ENCODE measurements around the gene DPP6. TPM values are rescaled to one million over a fixed set of nuclear protein-coding genes. Genes with fewer than 3 reads are reported as not detected.
A peak's percentile ranks its signal among the peaks of the same experiment; 100 is the strongest.

Gene DPP6
- total and polyA plus RNA-seq, 9 of the 15 experiments (the other 6 are each of a cell fraction or from before 2014, with no cell fraction given) = not detected

DNA sequence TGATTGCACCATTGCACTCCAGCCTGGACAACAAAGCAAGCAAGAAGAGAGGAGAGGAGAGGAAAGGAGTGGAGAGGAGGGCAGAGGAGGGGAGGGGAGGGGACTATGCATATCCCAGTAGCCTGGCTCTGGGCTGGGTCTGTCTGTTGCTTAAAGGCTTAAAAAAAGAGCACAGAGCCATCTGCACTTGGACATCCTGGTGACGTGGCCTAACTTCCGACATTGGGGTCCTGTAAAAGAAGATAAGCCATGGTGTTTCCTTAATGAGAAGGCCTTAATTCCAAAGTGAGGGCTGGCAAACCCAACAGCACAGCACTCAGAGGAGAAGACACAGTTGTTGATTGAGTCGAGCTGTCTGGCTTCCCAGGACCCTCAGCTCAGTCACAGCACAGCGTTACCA, 598.1 kb downstream of the DPP6 start:
- no peak overlapping the region; the same call in 1 of the 2 replicates for H2AFZ ChIP-seq (ENCODE audit: low read depth, low read length)
- no peak overlapping the region for H3K9ac ChIP-seq (ENCODE audit: insufficient read depth in 1 of 2, low read depth in 2 of 2, low read length in 2 of 2)
- CTCF ChIA-PET (ENCODE audit: low intra/inter-chr PET ratio) = no interaction called here
- peaks cover 20 to 42% of the 10 kb centered on the region in 2 experiments for H3K27me3 ChIP-seq (ENCODE audit: control insufficient read depth in 2 of 2, insufficient read depth in 2 of 2, low read length in 2 of 2)
- no TSS peak for BruUV-seq (replicated peaks)
- H3K4me2 ChIP-seq (ENCODE audit: insufficient read depth, low read length) = no peak overlapping the region; the same call in 1 of the 2 replicates
- H3K36me3 ChIP-seq (ENCODE audit: control insufficient read depth, insufficient read depth, low read length) = no peaks in the 10 kb centered on the region
- H3K79me2 ChIP-seq (ENCODE audit: control insufficient read depth, insufficient read depth, low read length) = no peaks in the 10 kb centered on the region
- H3K27ac ChIP-seq (ENCODE audit: extremely low read depth, low read depth, low read length) = no peak overlapping the region
- in situ Hi-C loops (cut with MboI) = no loop called here
- DNase-seq (ENCODE audit: extremely low read depth in 1 of 4, low spot score in 3 of 4) (no peak), ATAC-seq (no peak), FAIRE-seq (no peak)
- 4% methylated on average over 4 of the region's 4 CpGs for WGBS (ENCODE audit: insufficient coverage, low coverage, missing lambda C conversion rate)
- intact Hi-C loops (cut with micrococcal nuclease) = no loop called here
- POLR2A ChIA-PET = interaction anchor here (0.6 kb wide), 1 partner anchor 155 kb away, joined by 3 read pairs; no protein-coding TSS in a partner anchor
- no peaks in the 10 kb centered on the region for H4K20me1 ChIP-seq (replicated peaks; ENCODE audit: control insufficient read depth, insufficient read depth, low read length)
- peaks cover 3% of the 10 kb centered on the region for H3K9me1 ChIP-seq (ENCODE audit: control insufficient read depth, insufficient read depth, low read length)
- TF ChIP-seq SMARCA5 (IDR thresholded peaks at IDR 0.05) = no peak
- peak; percentile 21; the same call in 1 of the 2 replicates for TF ChIP-seq CBFA2T3 (IDR thresholded peaks at IDR 0.05)
- H3K4me3 ChIP-seq = no peak overlapping the region
- no peaks in the 10 kb centered on the region for H3K9me3 ChIP-seq (replicated peaks; ENCODE audit: control insufficient read depth, insufficient read depth, low read depth, low read length)
- peaks cover 0 to 16% of the 10 kb centered on the region in 2 experiments; a peak in 1 of 5 replicates for H3K4me1 ChIP-seq (replicated peaks in 1 of 2; ENCODE audit: control insufficient read depth in 2 of 2, insufficient read depth in 2 of 2, low read length in 2 of 2)

DNA sequence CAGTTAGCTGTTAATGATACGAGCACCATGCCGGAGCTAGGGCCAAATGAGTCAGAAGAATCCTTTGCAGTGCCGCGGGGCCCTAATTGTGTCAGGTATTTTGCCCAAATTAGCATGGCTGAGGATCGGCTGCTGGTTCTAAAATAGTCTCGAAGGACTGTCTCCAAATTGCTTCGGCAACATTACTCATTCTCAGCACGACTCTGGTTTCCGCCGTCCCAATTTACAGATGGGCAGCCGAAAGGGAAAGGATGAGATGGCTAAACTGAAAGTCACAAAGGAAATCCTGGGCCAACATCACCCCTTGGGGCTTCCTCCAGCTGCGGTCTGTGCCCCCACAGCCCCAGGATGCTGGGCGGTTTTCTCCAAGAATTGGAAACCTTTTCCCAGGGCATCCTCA, 599.3 kb downstream of the DPP6 start:
- no peaks in the 10 kb centered on the region for H3K36me3 ChIP-seq (ENCODE audit: control insufficient read depth, insufficient read depth, low read length)
- peaks cover 6 to 12% of the 10 kb centered on the region in 2 experiments; a peak in 3 of 5 replicates for H3K4me1 ChIP-seq (replicated peaks in 1 of 2; ENCODE audit: control insufficient read depth in 2 of 2, insufficient read depth in 2 of 2, low read length in 2 of 2)
- no peak overlapping the region for H3K27ac ChIP-seq (ENCODE audit: extremely low read depth, low read depth, low read length)
- WGBS (ENCODE audit: insufficient coverage, low coverage, missing lambda C conversion rate) = 21% methylated on average over 13 of the region's 13 CpGs
- ChIA-PET POLR2A (no interaction called here), CTCF (ENCODE audit: low intra/inter-chr PET ratio) (no interaction called here)
- DNase-seq (ENCODE audit: extremely low read depth in 1 of 4, low spot score in 3 of 4) = no peak
- no peak overlapping the region for H3K9ac ChIP-seq (ENCODE audit: insufficient read depth in 1 of 2, low read depth in 2 of 2, low read length in 2 of 2)
- no peak overlapping the region for H2AFZ ChIP-seq (ENCODE audit: low read depth, low read length)
- peaks cover 20 to 49% of the 10 kb centered on the region in 2 experiments for H3K27me3 ChIP-seq (ENCODE audit: control insufficient read depth in 2 of 2, insufficient read depth in 2 of 2, low read length in 2 of 2)
- intact Hi-C loops (cut with micrococcal nuclease) (no loop called here), in situ Hi-C loops (cut with MboI) (no loop called here)
- H3K79me2 ChIP-seq (ENCODE audit: control insufficient read depth, insufficient read depth, low read length) = no peaks in the 10 kb centered on the region
- no TSS peak for BruUV-seq (replicated peaks)
- no peak overlapping the region for H3K4me3 ChIP-seq
- no peaks in the 10 kb centered on the region for H3K9me3 ChIP-seq (replicated peaks; ENCODE audit: control insufficient read depth, insufficient read depth, low read depth, low read length)
- no peak for ATAC-seq
- H3K9me1 ChIP-seq (ENCODE audit: control insufficient read depth, insufficient read depth, low read length) = peaks cover 3% of the 10 kb centered on the region
- no peaks in the 10 kb centered on the region for H4K20me1 ChIP-seq (replicated peaks; ENCODE audit: control insufficient read depth, insufficient read depth, low read length)
- H3K4me2 ChIP-seq (ENCODE audit: insufficient read depth, low read length) = no peak overlapping the region
- no peak for FAIRE-seq
- TF ChIP-seq RAD51 (IDR thresholded peaks at IDR 0.05; ENCODE audit: borderline replicate concordance, low read depth) (no peak), ZNF511 (CRISPR knock-in tag; IDR thresholded peaks at IDR 0.05) (no peak), ZNF134 (CRISPR knock-in tag; conservative IDR thresholded peaks at IDR 0.05) (no peak), STAT5B (CRISPR knock-in tag; IDR thresholded peaks at IDR 0.05) (no peak), SUPT5H (IDR thresholded peaks at IDR 0.05) (no peak), NR2F6 (CRISPR knock-in tag; IDR thresholded peaks at IDR 0.05) (no peak), CREB1 (IDR thresholded peaks at IDR 0.05) (no peak), CREB1 (CRISPR knock-in tag; IDR thresholded peaks at IDR 0.05) (no peak), TCF15 (CRISPR knock-in tag; IDR thresholded peaks at IDR 0.05) (no peak), FUS (optimal IDR thresholded peaks at IDR 0.05; ENCODE audit: low read depth, low read length) (no peak), BCOR (IDR thresholded peaks at IDR 0.05) (no peak)
- TF ChIP-seq, protein P1, sequence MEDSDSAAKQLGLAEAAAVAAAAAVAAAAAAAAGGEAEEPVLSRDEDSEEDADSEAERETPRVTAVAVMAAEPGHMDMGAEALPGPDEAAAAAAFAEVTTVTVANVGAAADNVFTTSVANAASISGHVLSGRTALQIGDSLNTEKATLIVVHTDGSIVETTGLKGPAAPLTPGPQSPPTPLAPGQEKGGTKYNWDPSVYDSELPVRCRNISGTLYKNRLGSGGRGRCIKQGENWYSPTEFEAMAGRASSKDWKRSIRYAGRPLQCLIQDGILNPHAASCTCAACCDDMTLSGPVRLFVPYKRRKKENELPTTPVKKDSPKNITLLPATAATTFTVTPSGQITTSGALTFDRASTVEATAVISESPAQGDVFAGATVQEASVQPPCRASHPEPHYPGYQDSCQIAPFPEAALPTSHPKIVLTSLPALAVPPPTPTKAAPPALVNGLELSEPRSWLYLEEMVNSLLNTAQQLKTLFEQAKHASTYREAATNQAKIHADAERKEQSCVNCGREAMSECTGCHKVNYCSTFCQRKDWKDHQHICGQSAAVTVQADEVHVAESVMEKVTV (CRISPR knock-in tag; IDR thresholded peaks at IDR 0.05) = no peak
